Left ventricle myocardium inferior (tissue), 1 donor: ENCODE measurements around the gene TNFRSF8. TPM values are rescaled to one million over a fixed set of nuclear protein-coding genes. Genes with fewer than 3 reads are reported as not detected.

Source experiments
- DNase-seq: peaks from one replicate; pipeline ENCODE4 v3.0.0-alpha.2; 2020
- H3K27ac ChIP-seq: fragments of 200-600 bp; replicated peaks from 2 replicates; pipeline ENCODE4 v1.8.0; 2021
- H3K27me3 ChIP-seq: fragments of 200-600 bp; 2 replicates; pipeline ENCODE4 v1.8.0; 2021; ENCODE audit warnings: low read depth
- H3K36me3 ChIP-seq: fragments of 200-600 bp; 2 replicates; pipeline ENCODE4 v1.8.0; 2021
- H3K4me1 ChIP-seq: fragments of 200-600 bp; 2 replicates; pipeline ENCODE4 v1.8.0; 2021
- H3K4me3 ChIP-seq: fragments of 200-600 bp; 2 replicates; pipeline ENCODE4 v1.8.0; 2021; ENCODE audit warnings: mild to moderate bottlenecking, moderate library complexity
- H3K9me3 ChIP-seq: fragments of 200-600 bp; replicated peaks from 2 replicates; pipeline ENCODE4 v1.8.0; 2021
- intact Hi-C: fragments of 100-400 bp; cut with micrococcal nuclease; formaldehyde crosslinking; loops from one replicate; pipeline ENCODE4 v1.11.0; 2022
- total RNA-seq: library from RNA; stranded (reverse); fragmentation: NEBNext Ultra II Directional; extraction: Animal tissue kit (Norgen Biotek cat#: 25700); gene quantifications from one replicate; pipeline ENCODE4 v1.2.1, GENCODE V29; 2021
- TF ChIP-seq, protein P1 (sequence below): fragments of 200-600 bp; IDR thresholded peaks from 2 replicates; pipeline ENCODE4 v1.8.0; 2021; ENCODE audit warnings: antibody characterized with exemption, mild to moderate bottlenecking, borderline replicate concordance
- donor health status: DM: no; HTN: yes; CAD: no; lungs with severe emphysema.

The TNFRSF8 gene
- total RNA-seq, 1 donor from 2014 or later: 0.82 TPM

DNA sequence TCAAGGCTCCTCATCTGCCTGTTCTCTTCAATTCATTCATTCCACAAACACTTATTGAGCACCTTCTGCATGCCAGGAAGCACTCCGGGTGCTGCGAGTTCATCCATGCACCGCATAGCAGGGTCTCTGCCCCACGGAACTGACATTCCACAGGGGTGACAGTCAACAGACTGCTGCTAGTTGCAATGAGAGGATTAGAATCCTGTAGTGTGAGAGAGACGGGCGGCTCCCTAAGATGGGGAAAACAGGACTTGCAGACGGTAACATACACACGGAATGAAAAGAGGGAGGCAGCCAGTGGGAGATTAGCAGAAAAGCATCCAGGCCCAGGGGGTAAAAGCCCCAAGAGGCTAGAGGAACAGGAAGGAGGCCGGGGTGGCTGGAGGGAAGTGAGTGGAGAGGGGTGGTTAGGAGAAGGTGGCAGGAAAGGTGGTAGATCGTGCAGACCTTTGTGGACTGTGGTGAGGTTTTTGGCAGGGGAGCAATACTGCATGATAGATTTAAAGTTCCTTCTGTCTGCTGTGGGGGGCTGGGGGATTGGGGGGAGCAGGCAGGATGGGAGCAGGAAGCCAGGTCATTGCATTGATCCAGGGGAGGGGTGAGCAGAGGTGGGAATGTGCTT is 6.6 kb downstream of the TNFRSF8 start:
- Histone ChIP-seq H3K4me1 (no peaks in the 10 kb centered on the region), H3K36me3 (no peaks in the 10 kb centered on the region), H3K9me3 (no peaks in the 10 kb centered on the region), H3K27ac (no peak overlapping the region), H3K27me3 (peaks cover 94% of the 10 kb centered on the region), H3K4me3 (no peak overlapping the region)
- no peak for DNase-seq
- intact Hi-C loops: no loop called here
- TF ChIP-seq, protein P1, sequence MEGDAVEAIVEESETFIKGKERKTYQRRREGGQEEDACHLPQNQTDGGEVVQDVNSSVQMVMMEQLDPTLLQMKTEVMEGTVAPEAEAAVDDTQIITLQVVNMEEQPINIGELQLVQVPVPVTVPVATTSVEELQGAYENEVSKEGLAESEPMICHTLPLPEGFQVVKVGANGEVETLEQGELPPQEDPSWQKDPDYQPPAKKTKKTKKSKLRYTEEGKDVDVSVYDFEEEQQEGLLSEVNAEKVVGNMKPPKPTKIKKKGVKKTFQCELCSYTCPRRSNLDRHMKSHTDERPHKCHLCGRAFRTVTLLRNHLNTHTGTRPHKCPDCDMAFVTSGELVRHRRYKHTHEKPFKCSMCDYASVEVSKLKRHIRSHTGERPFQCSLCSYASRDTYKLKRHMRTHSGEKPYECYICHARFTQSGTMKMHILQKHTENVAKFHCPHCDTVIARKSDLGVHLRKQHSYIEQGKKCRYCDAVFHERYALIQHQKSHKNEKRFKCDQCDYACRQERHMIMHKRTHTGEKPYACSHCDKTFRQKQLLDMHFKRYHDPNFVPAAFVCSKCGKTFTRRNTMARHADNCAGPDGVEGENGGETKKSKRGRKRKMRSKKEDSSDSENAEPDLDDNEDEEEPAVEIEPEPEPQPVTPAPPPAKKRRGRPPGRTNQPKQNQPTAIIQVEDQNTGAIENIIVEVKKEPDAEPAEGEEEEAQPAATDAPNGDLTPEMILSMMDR: no peak

DNA sequence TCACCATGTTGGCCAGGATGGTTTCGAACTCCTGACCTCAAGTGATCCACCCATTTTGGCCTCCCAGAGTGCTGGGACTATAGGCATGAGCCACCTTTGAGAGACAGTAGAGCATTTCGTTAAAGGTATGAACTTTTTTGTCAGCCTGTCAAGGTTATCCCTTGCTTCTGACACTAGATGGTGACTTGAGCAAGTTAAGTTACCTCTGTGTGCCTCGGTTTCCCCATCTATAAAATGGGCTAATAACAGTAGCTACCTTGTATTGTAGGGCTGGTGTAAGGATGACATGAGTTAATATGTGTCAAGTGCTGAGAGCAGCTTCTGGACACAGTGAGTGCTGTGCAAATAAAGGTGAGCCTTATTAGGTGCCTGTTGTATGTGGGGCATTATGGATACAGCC is 8.8 kb downstream of the TNFRSF8 start:
- H3K27me3 ChIP-seq: peaks cover 92% of the 10 kb centered on the region
- H3K36me3 ChIP-seq: no peaks in the 10 kb centered on the region
- H3K27ac ChIP-seq: no peak overlapping the region
- no peak overlapping the region for H3K4me3 ChIP-seq
- DNase-seq: no peak
- TF ChIP-seq, protein P1: no peak
- intact Hi-C loops: no loop called here
- H3K4me1 ChIP-seq: no peaks in the 10 kb centered on the region
- H3K9me3 ChIP-seq: peaks cover 2% of the 10 kb centered on the region

DNA sequence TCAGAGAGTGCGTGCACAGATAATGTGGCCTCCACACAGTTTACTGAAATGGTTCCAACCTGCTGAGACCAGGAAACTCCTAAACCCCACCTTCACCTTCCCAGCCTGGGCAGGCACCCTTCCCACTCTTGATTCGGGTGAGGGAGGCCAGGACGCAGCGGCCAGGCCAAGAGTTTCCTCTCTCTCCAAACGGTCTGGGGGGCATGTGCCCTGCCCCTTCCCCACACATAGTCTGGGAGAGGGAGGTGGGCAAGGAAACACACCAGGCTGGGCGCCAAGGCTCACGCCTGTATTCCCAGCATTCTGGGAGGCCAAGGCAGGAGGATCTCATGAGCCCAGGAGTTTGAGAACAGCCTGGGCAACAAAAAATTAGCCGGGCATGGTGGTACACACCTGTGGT is 9.6 kb downstream of the TNFRSF8 start:
- H3K4me3 ChIP-seq: no peak overlapping the region
- TF ChIP-seq, protein P1: no peak
- intact Hi-C loops: no loop called here
- no peak for DNase-seq
- H3K9me3 ChIP-seq: peaks cover 10% of the 10 kb centered on the region
- peaks cover 92% of the 10 kb centered on the region for H3K27me3 ChIP-seq
- H3K36me3 ChIP-seq: no peaks in the 10 kb centered on the region
- H3K4me1 ChIP-seq: no peaks in the 10 kb centered on the region
- no peak overlapping the region for H3K27ac ChIP-seq

GRCh38 chr1:12073796-12074195 is 10.7 kb downstream of the TNFRSF8 start:
- intact Hi-C loops: no loop called here
- DNase-seq: no peak
- Histone ChIP-seq H3K27ac (no peak overlapping the region), H3K9me3 (peaks cover 11% of the 10 kb centered on the region), H3K27me3 (peaks cover 92% of the 10 kb centered on the region), H3K36me3 (no peaks in the 10 kb centered on the region), H3K4me3 (no peak overlapping the region), H3K4me1 (no peaks in the 10 kb centered on the region)
- TF ChIP-seq, protein P1: no peak

GRCh38 chr1:12075195-12076114 is 12.4 kb downstream of the TNFRSF8 start:
- DNase-seq: no peak
- H3K4me3 ChIP-seq: no peak overlapping the region
- H3K27ac ChIP-seq: no peak overlapping the region
- H3K9me3 ChIP-seq: peaks cover 11% of the 10 kb centered on the region
- intact Hi-C loops: no loop called here
- H3K4me1 ChIP-seq: no peaks in the 10 kb centered on the region
- no peaks in the 10 kb centered on the region for H3K36me3 ChIP-seq
- peaks cover 78% of the 10 kb centered on the region for H3K27me3 ChIP-seq
- TF ChIP-seq, protein P1: no peak
